Stimulated activated CD8-positive, alpha-beta memory T cell treated with anti-CD3 and anti-CD28 coated beads, Interleukin-12 subunit alpha, Interleukin-12 subunit beta, amount 100 ng/mL, for 24 hours (primary cell): ENCODE data around the gene GLRX5.

Source experiments
- DNase-seq: peaks from one replicate; pipeline ENCODE4 v3.0.0-alpha.2; 2020; ENCODE audit errors: extremely low read depth

Gene GLRX5

GRCh38 chr14:95535226-95536021, 574 bp downstream of the GLRX5 start:
- no peak for DNase-seq

- DNase-seq, result no peak
These were observed 1.3 kb downstream of the GLRX5 start for GRCh38 chr14:95536036-95536593.

- no peak for DNase-seq
These were observed 1.8 kb downstream of the GLRX5 start for GRCh38 chr14:95536671-95537070.

GRCh38 chr14:95537298-95538089, 2.6 kb downstream of the GLRX5 start:
- DNase-seq, result no peak

GRCh38 chr14:95538801-95539509, 4.1 kb downstream of the GLRX5 start:
- DNase-seq, result no peak

- no peak for DNase-seq
These were observed 5.5 kb downstream of the GLRX5 start for GRCh38 chr14:95540236-95540855.

- no peak for DNase-seq
These were observed 6.5 kb downstream of the GLRX5 start for GRCh38 chr14:95541346-95541745.

- DNase-seq, result no peak
These were observed 7.4 kb downstream of the GLRX5 start for GRCh38 chr14:95541932-95542930.

- DNase-seq, result no peak
These were observed 8.2 kb downstream of the GLRX5 start for GRCh38 chr14:95543021-95543420.

GRCh38 chr14:95544588-95544987, 9.7 kb downstream of the GLRX5 start:
- no peak for DNase-seq

GRCh38 chr14:95545515-95546168, 10.8 kb downstream of the GLRX5 start:
- no peak for DNase-seq

- DNase-seq, result no peak
These were observed 12.4 kb downstream of the GLRX5 start for GRCh38 chr14:95547272-95547625.

GRCh38 chr14:95547626-95548327, 12.9 kb downstream of the GLRX5 start:
- no peak for DNase-seq

GRCh38 chr14:95548328-95548929, 13.6 kb downstream of the GLRX5 start:
- DNase-seq, result no peak

GRCh38 chr14:95549656-95550585, 15.1 kb downstream of the GLRX5 start:
- DNase-seq, result no peak

- DNase-seq, result no peak
These were observed 16.6 kb downstream of the GLRX5 start for GRCh38 chr14:95551435-95551834.

GRCh38 chr14:95553141-95553540, 18.3 kb downstream of the GLRX5 start:
- no peak for DNase-seq

GRCh38 chr14:95555053-95555452, 20.2 kb downstream of the GLRX5 start:
- DNase-seq, result no peak
